Osteoblast (primary cell): Measurements from ENCODE around the gene DSCAML1. TPM values are rescaled to one million over a fixed set of nuclear protein-coding genes. Genes with fewer than 3 reads are reported as not detected.

Experiments
- DNase-seq: peaks from one replicate; pipeline ENCODE4 v3.0.0; 2011; ENCODE audit warnings: low spot score, mixed read lengths; ENCODE audit not compliant: insufficient read length; ENCODE audit errors: missing footprints
- H2AFZ ChIP-seq: 2 replicates; pipeline ENCODE4 v1.6.0; 2011; ENCODE audit warnings: mild to moderate bottlenecking, low read length
- H3K27ac ChIP-seq: 2 replicates; pipeline ENCODE4 v1.5.1; 2011; ENCODE audit warnings: mild to moderate bottlenecking, low read depth, low read length, moderate library complexity
- H3K27me3 ChIP-seq: 2 replicates; pipeline ENCODE4 v1.6.0; 2012; ENCODE audit warnings: mild to moderate bottlenecking, control low read depth, inconsistent platforms, low read length, moderate library complexity; ENCODE audit not compliant: insufficient read depth
- H3K36me3 ChIP-seq: 2 replicates; pipeline ENCODE4 v1.5.1; 2011; ENCODE audit warnings: mild to moderate bottlenecking, low read length, control low read depth, moderate library complexity; ENCODE audit not compliant: insufficient read depth
- H3K4me1 ChIP-seq: 2 replicates; pipeline ENCODE4 v1.5.1; 2011; ENCODE audit warnings: mild to moderate bottlenecking, low read length, control low read depth, moderate library complexity; ENCODE audit not compliant: insufficient read depth
- H3K4me2 ChIP-seq: 2 replicates; pipeline ENCODE4 v1.6.0; 2011; ENCODE audit warnings: mild to moderate bottlenecking, low read length; ENCODE audit not compliant: insufficient read depth
- H3K4me3 ChIP-seq: fragments of 200-600 bp; sonication (generic); 3 replicates; pipeline ENCODE4 v1.5.1; 2012; ENCODE audit warnings: mild to moderate bottlenecking, low read length, inconsistent platforms; ENCODE audit not compliant: insufficient read depth
- H3K79me2 ChIP-seq: 2 replicates; pipeline ENCODE4 v1.6.0; 2012; ENCODE audit warnings: mild to moderate bottlenecking, low read length, control low read depth, inconsistent platforms; ENCODE audit not compliant: insufficient read depth
- H3K9me3 ChIP-seq: 2 replicates; pipeline ENCODE4 v1.5.1; 2011; ENCODE audit warnings: low read depth, low read length, control low read depth
- H4K20me1 ChIP-seq: 2 replicates; pipeline ENCODE4 v1.6.0; 2012; ENCODE audit warnings: mild to moderate bottlenecking, low read length, control low read depth; ENCODE audit not compliant: insufficient read depth
- CTCF ChIP-seq: IDR thresholded peaks from 2 replicates; pipeline ENCODE4 v1.5.1; 2011; ENCODE audit warnings: mild to moderate bottlenecking, low read depth, low read length, moderate library complexity; ENCODE audit errors: extremely low read depth
- total RNA-seq: library from RNA; depleted of rRNA; stranded (reverse); fragments of >200 nt; gene quantifications from 2 replicates; pipeline ENCODE4 v1.2.3, GENCODE V29; 2012

Gene DSCAML1
- total RNA-seq, 1 donor: not detected

- H3K79me2 ChIP-seq: no peaks in the 10 kb centered on the region
- H2AFZ ChIP-seq: no peak overlapping the region
- H3K4me3 ChIP-seq: no peak overlapping the region
- no peaks in the 10 kb centered on the region for H3K4me1 ChIP-seq
- H3K27ac ChIP-seq: no peak overlapping the region
- H3K27me3 ChIP-seq: peaks cover 31% of the 10 kb centered on the region
- no peaks in the 10 kb centered on the region for H4K20me1 ChIP-seq
- no peak overlapping the region for H3K4me2 ChIP-seq
- no peaks in the 10 kb centered on the region for H3K36me3 ChIP-seq
- no peak for TF ChIP-seq CTCF
- no peak for DNase-seq
- no peaks in the 10 kb centered on the region for H3K9me3 ChIP-seq
These were observed 4.8 kb downstream of the DSCAML1 start for GRCh38 chr11:117792241-117792640.

- H3K9me3 ChIP-seq: no peaks in the 10 kb centered on the region
- H3K36me3 ChIP-seq: no peaks in the 10 kb centered on the region
- no peak for TF ChIP-seq CTCF
- no peak for DNase-seq
- peaks cover 20% of the 10 kb centered on the region for H3K27me3 ChIP-seq
- no peaks in the 10 kb centered on the region for H4K20me1 ChIP-seq
- no peak overlapping the region for H3K4me2 ChIP-seq
- no peaks in the 10 kb centered on the region for H3K79me2 ChIP-seq
- H3K4me1 ChIP-seq: no peaks in the 10 kb centered on the region
- no peak overlapping the region for H3K27ac ChIP-seq
- H3K4me3 ChIP-seq: no peak overlapping the region
- no peak overlapping the region for H2AFZ ChIP-seq
These were observed 6.7 kb downstream of the DSCAML1 start for GRCh38 chr11:117790279-117790678.

GRCh38 chr11:117789241-117789640 is 7.8 kb downstream of the DSCAML1 start:
- no peak overlapping the region for H3K4me3 ChIP-seq
- DNase-seq: no peak
- no peak overlapping the region for H3K4me2 ChIP-seq
- H3K27me3 ChIP-seq: peaks cover 11% of the 10 kb centered on the region
- H2AFZ ChIP-seq: no peak overlapping the region
- no peaks in the 10 kb centered on the region for H3K79me2 ChIP-seq
- no peak overlapping the region for H3K27ac ChIP-seq
- H4K20me1 ChIP-seq: no peaks in the 10 kb centered on the region
- H3K9me3 ChIP-seq: no peaks in the 10 kb centered on the region
- no peak for TF ChIP-seq CTCF
- no peaks in the 10 kb centered on the region for H3K4me1 ChIP-seq
- no peaks in the 10 kb centered on the region for H3K36me3 ChIP-seq

- Histone ChIP-seq H3K27ac (no peak overlapping the region), H3K4me2 (no peak overlapping the region), H3K27me3 (peaks cover 11% of the 10 kb centered on the region), H3K9me3 (no peaks in the 10 kb centered on the region), H3K4me1 (no peaks in the 10 kb centered on the region), H4K20me1 (no peaks in the 10 kb centered on the region), H3K79me2 (no peaks in the 10 kb centered on the region), H3K36me3 (no peaks in the 10 kb centered on the region), H3K4me3 (no peak overlapping the region), H2AFZ (no peak overlapping the region)
- TF ChIP-seq CTCF: no peak
- no peak for DNase-seq
These were observed 10.7 kb downstream of the DSCAML1 start for GRCh38 chr11:117786135-117786870.
